Progenitor cell of endocrine pancreas (in vitro differentiated cells): Measurements from ENCODE around the gene PDE1C. TPM values are rescaled to one million over a fixed set of nuclear protein-coding genes. Genes with fewer than 3 reads are reported as not detected.

ENCODE experiments used
- DNase-seq: peaks from one replicate; pipeline ENCODE4 v3.0.0; 2021; ENCODE audit warnings: low spot score; ENCODE audit not compliant: unreplicated experiment
- H3K27ac Mint-ChIP-seq: 2 replicates; pipeline ENCODE4 v1.8.0; 2021; ENCODE audit warnings: mild to moderate bottlenecking, moderate library complexity, mixed read lengths
- H3K27me3 Mint-ChIP-seq: 2 replicates; pipeline ENCODE4 v1.8.0; 2021; ENCODE audit warnings: mixed read lengths
- H3K36me3 Mint-ChIP-seq: 2 replicates; pipeline ENCODE4 v1.8.0; 2022; ENCODE audit warnings: mixed read lengths; ENCODE audit not compliant: insufficient read depth
- H3K4me1 Mint-ChIP-seq: 2 replicates; pipeline ENCODE4 v1.8.0; 2021; ENCODE audit warnings: low read depth, mixed read lengths
- H3K4me3 Mint-ChIP-seq: 2 replicates; pipeline ENCODE4 v1.8.0; 2021; ENCODE audit warnings: low read depth, mild to moderate bottlenecking, moderate library complexity, mixed read lengths
- H3K9me3 Mint-ChIP-seq: 2 replicates; pipeline ENCODE4 v1.8.0; 2021; ENCODE audit warnings: low read depth, mixed read lengths
- CTCF ChIP-seq: fragments of 200-600 bp; sonication (generic); IDR thresholded peaks from one replicate; pipeline ENCODE4 v1.5.0; 2021; ENCODE audit warnings: antibody characterized with exemption, mild to moderate bottlenecking; ENCODE audit not compliant: unreplicated experiment
- total RNA-seq: library from RNA; stranded (reverse); gene quantifications from 2 replicates; pipeline ENCODE4 v1.2.1, GENCODE V29; 2021

Gene PDE1C
- total RNA-seq, 1 donor from 2014 or later, result 1.7 TPM

- no peaks in the 10 kb centered on the region for H3K36me3 Mint-ChIP-seq
- H3K4me1 Mint-ChIP-seq, result no peaks in the 10 kb centered on the region
- no peaks in the 10 kb centered on the region for H3K9me3 Mint-ChIP-seq
- H3K27me3 Mint-ChIP-seq, result peaks cover 49% of the 10 kb centered on the region
- H3K4me3 Mint-ChIP-seq, result no peak overlapping the region
- TF ChIP-seq CTCF, result no peak
- H3K27ac Mint-ChIP-seq, result no peak overlapping the region
- no peak for DNase-seq
These were observed 5.4 kb upstream of the PDE1C start for GRCh38 chr7:32075612-32076011.

GRCh38 chr7:32074787-32075585 is 4.8 kb upstream of the PDE1C start:
- peaks cover under 1% of the 10 kb centered on the region for H3K4me1 Mint-ChIP-seq
- DNase-seq, result no peak
- H3K27me3 Mint-ChIP-seq, result peaks cover 56% of the 10 kb centered on the region
- no peak overlapping the region for H3K4me3 Mint-ChIP-seq
- H3K9me3 Mint-ChIP-seq, result no peaks in the 10 kb centered on the region
- TF ChIP-seq CTCF, result no peak
- H3K36me3 Mint-ChIP-seq, result no peaks in the 10 kb centered on the region
- H3K27ac Mint-ChIP-seq, result no peak overlapping the region

GRCh38 chr7:32073533-32073932 is 3.3 kb upstream of the PDE1C start:
- Mint-ChIP-seq H3K27me3 (peaks cover 65% of the 10 kb centered on the region), H3K4me1 (peaks cover 3% of the 10 kb centered on the region)
- no peak for TF ChIP-seq CTCF

GRCh38 chr7:32072397-32072796 is 2.2 kb upstream of the PDE1C start:
- DNase-seq, result no peak
- Mint-ChIP-seq H3K4me3 (no peak overlapping the region), H3K4me1 (peaks cover 3% of the 10 kb centered on the region), H3K36me3 (no peaks in the 10 kb centered on the region), H3K27me3 (peaks cover 77% of the 10 kb centered on the region), H3K9me3 (no peaks in the 10 kb centered on the region), H3K27ac (no peak overlapping the region)
- TF ChIP-seq CTCF, result peak; percentile 41

More at GRCh38 chr7:32073533-32073932, 3.3 kb upstream of the PDE1C start:
- H3K9me3 Mint-ChIP-seq, result no peaks in the 10 kb centered on the region
- no peak overlapping the region for H3K4me3 Mint-ChIP-seq
- no peak for DNase-seq
- no peak overlapping the region for H3K27ac Mint-ChIP-seq
- H3K36me3 Mint-ChIP-seq, result no peaks in the 10 kb centered on the region

- Mint-ChIP-seq H3K9me3 (no peaks in the 10 kb centered on the region), H3K4me3 (peak overlapping the region; percentile 59), H3K27ac (no peak overlapping the region), H3K4me1 (peaks cover 3% of the 10 kb centered on the region), H3K27me3 (peaks cover 85% of the 10 kb centered on the region), H3K36me3 (no peaks in the 10 kb centered on the region)
- no peak for TF ChIP-seq CTCF
- DNase-seq, result no peak
These were observed 1.4 kb upstream of the PDE1C start for GRCh38 chr7:32071466-32072091.
